SK-N-SH treated with all-trans-retinoic acid at 6 μM for 48 hours (cell line): ENCODE results near the gene RPS6KC1.

Experiments used
- ATAC-seq: fragments of 200-7000 bp; cut with Tn5 transposase; 3 replicates; pipeline ENCODE4 v1.9.1; 2020; ENCODE audit warnings: mild to moderate bottlenecking, moderate library complexity
- ARNTL ChIP-seq: fragments of 450-650 bp; formaldehyde crosslinking; IDR thresholded peaks from 2 replicates; pipeline ENCODE4 v1.5.0; 2020; ENCODE audit warnings: low read depth, mild to moderate bottlenecking, moderate library complexity, borderline replicate concordance
- CSDC2 ChIP-seq: fragments of 250-450 bp; sonication (Bioruptor Pico); IDR thresholded peaks from 2 replicates; pipeline ENCODE4 v1.5.0; 2020; ENCODE audit warnings: mild to moderate bottlenecking, moderate library complexity
- ESRRG ChIP-seq: fragments of 250-450 bp; sonication (Bioruptor Pico); IDR thresholded peaks from 2 replicates; pipeline ENCODE4 v1.6.1; 2021; ENCODE audit warnings: mild to moderate bottlenecking
- GLIS3 ChIP-seq: fragments of 250-450 bp; sonication (Bioruptor Pico); IDR thresholded peaks from 2 replicates; pipeline ENCODE4 v1.5.0; 2020; ENCODE audit warnings: mild to moderate bottlenecking, moderate library complexity
- OSR1 ChIP-seq: fragments of 250-450 bp; sonication (Bioruptor Pico); IDR thresholded peaks from 2 replicates; pipeline ENCODE4 v1.8.0; 2022; ENCODE audit warnings: moderate library complexity, mild to moderate bottlenecking, inconsistent platforms
- PPARA ChIP-seq: fragments of 250-450 bp; sonication (Bioruptor Pico); IDR thresholded peaks from 2 replicates; pipeline ENCODE4 v1.5.0; 2020; ENCODE audit warnings: mild to moderate bottlenecking, borderline replicate concordance
- RARB ChIP-seq: fragments of 250-450 bp; sonication (Bioruptor Pico); IDR thresholded peaks from 2 replicates; pipeline ENCODE4 v1.8.0; 2021; ENCODE audit warnings: mild to moderate bottlenecking, moderate library complexity
- SNAI2 ChIP-seq: fragments of 250-450 bp; sonication (Bioruptor Pico); IDR thresholded peaks from 2 replicates; pipeline ENCODE4 v1.5.0; 2020; ENCODE audit warnings: mild to moderate bottlenecking, moderate library complexity
- TCF4 ChIP-seq: fragments of 250-450 bp; sonication (Bioruptor Pico); IDR thresholded peaks from 2 replicates; pipeline ENCODE4 v1.8.0; 2021; ENCODE audit warnings: mild to moderate bottlenecking, moderate library complexity, borderline replicate concordance
- TOX ChIP-seq: fragments of 250-450 bp; sonication (Bioruptor Pico); IDR thresholded peaks from 2 replicates; pipeline ENCODE4 v1.8.0; 2021; ENCODE audit warnings: mild to moderate bottlenecking, moderate library complexity, borderline replicate concordance
- ZFP3 ChIP-seq: fragments of 250-450 bp; sonication (Bioruptor Pico); IDR thresholded peaks from 2 replicates; pipeline ENCODE4 v1.5.0; 2020; ENCODE audit warnings: mild to moderate bottlenecking, moderate library complexity
- ZNF565 ChIP-seq: fragments of 450-650 bp; formaldehyde crosslinking; conservative IDR thresholded peaks from 2 replicates; pipeline ENCODE4 v1.5.0; 2020; ENCODE audit warnings: low read depth, mild to moderate bottlenecking, moderate library complexity
- ZNF8 ChIP-seq: fragments of 450-650 bp; formaldehyde crosslinking; IDR thresholded peaks from 2 replicates; pipeline ENCODE4 v1.5.0; 2020; ENCODE audit warnings: mild to moderate bottlenecking, moderate library complexity
- TF ChIP-seq, protein P1 (sequence below): fragments of 250-450 bp; sonication (Bioruptor Pico); IDR thresholded peaks from 2 replicates; pipeline ENCODE4 v1.5.0; 2020; ENCODE audit warnings: mild to moderate bottlenecking, moderate library complexity
- TF ChIP-seq, protein P2 (sequence below): fragments of 250-450 bp; sonication (Bioruptor Pico); IDR thresholded peaks from 2 replicates; pipeline ENCODE4 v1.5.1; 2021; ENCODE audit warnings: mild to moderate bottlenecking, moderate library complexity
- TF ChIP-seq, protein P3 (sequence below): fragments of 250-450 bp; sonication (Bioruptor Pico); IDR thresholded peaks from 2 replicates; pipeline ENCODE4 v1.8.0; 2020; ENCODE audit warnings: mild to moderate bottlenecking, moderate library complexity, borderline replicate concordance
- TF ChIP-seq, protein P4 (sequence below): fragments of 250-450 bp; sonication (Bioruptor Pico); IDR thresholded peaks from 2 replicates; pipeline ENCODE4 v1.5.1; 2020; ENCODE audit warnings: low read depth, mild to moderate bottlenecking, moderate library complexity

The RPS6KC1 gene

DNA sequence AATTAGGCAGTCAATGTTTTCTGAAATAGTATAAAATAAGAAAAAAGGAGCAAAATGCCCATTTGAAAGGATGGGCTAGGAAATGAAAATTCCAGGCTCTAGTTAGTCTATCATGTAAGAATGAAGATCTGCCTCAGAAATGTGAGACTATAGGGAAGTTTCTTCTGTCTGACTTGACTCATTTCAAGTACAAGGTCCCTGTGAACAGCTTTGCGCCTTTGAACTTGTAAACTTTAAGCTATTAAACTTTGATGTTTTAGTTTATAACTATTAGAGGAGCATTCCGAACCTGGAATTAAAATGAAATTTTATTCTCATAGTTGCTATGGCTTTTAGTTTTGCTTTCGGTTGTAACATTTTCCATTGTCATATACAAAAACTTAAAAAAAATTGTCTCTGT lies 199.4 kb downstream of the RPS6KC1 start (continued):
- TF ChIP-seq, protein P1, sequence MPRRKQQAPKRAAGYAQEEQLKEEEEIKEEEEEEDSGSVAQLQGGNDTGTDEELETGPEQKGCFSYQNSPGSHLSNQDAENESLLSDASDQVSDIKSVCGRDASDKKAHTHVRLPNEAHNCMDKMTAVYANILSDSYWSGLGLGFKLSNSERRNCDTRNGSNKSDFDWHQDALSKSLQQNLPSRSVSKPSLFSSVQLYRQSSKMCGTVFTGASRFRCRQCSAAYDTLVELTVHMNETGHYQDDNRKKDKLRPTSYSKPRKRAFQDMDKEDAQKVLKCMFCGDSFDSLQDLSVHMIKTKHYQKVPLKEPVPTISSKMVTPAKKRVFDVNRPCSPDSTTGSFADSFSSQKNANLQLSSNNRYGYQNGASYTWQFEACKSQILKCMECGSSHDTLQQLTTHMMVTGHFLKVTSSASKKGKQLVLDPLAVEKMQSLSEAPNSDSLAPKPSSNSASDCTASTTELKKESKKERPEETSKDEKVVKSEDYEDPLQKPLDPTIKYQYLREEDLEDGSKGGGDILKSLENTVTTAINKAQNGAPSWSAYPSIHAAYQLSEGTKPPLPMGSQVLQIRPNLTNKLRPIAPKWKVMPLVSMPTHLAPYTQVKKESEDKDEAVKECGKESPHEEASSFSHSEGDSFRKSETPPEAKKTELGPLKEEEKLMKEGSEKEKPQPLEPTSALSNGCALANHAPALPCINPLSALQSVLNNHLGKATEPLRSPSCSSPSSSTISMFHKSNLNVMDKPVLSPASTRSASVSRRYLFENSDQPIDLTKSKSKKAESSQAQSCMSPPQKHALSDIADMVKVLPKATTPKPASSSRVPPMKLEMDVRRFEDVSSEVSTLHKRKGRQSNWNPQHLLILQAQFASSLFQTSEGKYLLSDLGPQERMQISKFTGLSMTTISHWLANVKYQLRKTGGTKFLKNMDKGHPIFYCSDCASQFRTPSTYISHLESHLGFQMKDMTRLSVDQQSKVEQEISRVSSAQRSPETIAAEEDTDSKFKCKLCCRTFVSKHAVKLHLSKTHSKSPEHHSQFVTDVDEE, result no peak
- no peak for TF ChIP-seq ZNF8 (CRISPR knock-in tag)
- TF ChIP-seq OSR1, result no peak
- TF ChIP-seq, protein P2, sequence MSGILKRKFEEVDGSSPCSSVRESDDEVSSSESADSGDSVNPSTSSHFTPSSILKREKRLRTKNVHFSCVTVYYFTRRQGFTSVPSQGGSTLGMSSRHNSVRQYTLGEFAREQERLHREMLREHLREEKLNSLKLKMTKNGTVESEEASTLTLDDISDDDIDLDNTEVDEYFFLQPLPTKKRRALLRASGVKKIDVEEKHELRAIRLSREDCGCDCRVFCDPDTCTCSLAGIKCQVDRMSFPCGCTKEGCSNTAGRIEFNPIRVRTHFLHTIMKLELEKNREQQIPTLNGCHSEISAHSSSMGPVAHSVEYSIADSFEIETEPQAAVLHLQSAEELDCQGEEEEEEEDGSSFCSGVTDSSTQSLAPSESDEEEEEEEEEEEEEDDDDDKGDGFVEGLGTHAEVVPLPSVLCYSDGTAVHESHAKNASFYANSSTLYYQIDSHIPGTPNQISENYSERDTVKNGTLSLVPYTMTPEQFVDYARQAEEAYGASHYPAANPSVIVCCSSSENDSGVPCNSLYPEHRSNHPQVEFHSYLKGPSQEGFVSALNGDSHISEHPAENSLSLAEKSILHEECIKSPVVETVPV (CRISPR knock-in tag), result no peak
- TF ChIP-seq ZFP3 (CRISPR knock-in tag), result no peak
- no peak for TF ChIP-seq SNAI2 (CRISPR knock-in tag)
- no peak for TF ChIP-seq TOX (CRISPR knock-in tag)
- no peak for TF ChIP-seq CSDC2 (CRISPR knock-in tag)

DNA sequence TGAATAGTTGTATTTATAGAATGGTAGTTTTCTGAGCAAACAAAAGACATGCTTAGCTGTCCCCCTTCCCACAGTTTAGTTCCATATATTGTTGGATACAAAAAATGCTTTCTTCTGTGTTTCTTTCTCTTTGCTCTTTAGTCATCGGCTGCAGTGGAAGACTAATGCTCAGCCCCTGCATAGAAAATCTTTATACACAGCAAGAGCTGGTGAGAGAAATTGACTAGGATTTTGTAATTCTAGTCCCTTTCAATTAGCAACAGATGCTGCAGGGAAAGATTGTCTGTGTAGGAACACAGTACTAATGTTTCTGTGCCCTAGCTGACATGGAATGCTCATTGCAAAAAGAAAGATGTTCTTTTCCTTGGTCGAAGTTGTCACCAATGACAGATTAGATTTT lies 200.9 kb downstream of the RPS6KC1 start:
- TF ChIP-seq, protein P2 (CRISPR knock-in tag), result no peak
- TF ChIP-seq, protein P1, result no peak
- no peak for TF ChIP-seq ARNTL (CRISPR knock-in tag)
- TF ChIP-seq ZNF565 (CRISPR knock-in tag), result no peak
- TF ChIP-seq, protein P3, sequence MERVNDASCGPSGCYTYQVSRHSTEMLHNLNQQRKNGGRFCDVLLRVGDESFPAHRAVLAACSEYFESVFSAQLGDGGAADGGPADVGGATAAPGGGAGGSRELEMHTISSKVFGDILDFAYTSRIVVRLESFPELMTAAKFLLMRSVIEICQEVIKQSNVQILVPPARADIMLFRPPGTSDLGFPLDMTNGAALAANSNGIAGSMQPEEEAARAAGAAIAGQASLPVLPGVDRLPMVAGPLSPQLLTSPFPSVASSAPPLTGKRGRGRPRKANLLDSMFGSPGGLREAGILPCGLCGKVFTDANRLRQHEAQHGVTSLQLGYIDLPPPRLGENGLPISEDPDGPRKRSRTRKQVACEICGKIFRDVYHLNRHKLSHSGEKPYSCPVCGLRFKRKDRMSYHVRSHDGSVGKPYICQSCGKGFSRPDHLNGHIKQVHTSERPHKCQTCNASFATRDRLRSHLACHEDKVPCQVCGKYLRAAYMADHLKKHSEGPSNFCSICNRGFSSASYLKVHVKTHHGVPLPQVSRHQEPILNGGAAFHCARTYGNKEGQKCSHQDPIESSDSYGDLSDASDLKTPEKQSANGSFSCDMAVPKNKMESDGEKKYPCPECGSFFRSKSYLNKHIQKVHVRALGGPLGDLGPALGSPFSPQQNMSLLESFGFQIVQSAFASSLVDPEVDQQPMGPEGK (CRISPR knock-in tag), result no peak
- no peak for TF ChIP-seq TCF4 (CRISPR knock-in tag)
- no peak for TF ChIP-seq CSDC2 (CRISPR knock-in tag)
- no peak for TF ChIP-seq TOX (CRISPR knock-in tag)
- TF ChIP-seq OSR1, result no peak
- TF ChIP-seq, protein P4, sequence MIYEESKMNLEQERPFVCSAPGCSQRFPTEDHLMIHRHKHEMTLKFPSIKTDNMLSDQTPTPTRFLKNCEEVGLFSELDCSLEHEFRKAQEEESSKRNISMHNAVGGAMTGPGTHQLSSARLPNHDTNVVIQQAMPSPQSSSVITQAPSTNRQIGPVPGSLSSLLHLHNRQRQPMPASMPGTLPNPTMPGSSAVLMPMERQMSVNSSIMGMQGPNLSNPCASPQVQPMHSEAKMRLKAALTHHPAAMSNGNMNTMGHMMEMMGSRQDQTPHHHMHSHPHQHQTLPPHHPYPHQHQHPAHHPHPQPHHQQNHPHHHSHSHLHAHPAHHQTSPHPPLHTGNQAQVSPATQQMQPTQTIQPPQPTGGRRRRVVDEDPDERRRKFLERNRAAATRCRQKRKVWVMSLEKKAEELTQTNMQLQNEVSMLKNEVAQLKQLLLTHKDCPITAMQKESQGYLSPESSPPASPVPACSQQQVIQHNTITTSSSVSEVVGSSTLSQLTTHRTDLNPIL (CRISPR knock-in tag), result no peak
- ATAC-seq, result no peak; the same call in 2 of the 3 replicates

DNA sequence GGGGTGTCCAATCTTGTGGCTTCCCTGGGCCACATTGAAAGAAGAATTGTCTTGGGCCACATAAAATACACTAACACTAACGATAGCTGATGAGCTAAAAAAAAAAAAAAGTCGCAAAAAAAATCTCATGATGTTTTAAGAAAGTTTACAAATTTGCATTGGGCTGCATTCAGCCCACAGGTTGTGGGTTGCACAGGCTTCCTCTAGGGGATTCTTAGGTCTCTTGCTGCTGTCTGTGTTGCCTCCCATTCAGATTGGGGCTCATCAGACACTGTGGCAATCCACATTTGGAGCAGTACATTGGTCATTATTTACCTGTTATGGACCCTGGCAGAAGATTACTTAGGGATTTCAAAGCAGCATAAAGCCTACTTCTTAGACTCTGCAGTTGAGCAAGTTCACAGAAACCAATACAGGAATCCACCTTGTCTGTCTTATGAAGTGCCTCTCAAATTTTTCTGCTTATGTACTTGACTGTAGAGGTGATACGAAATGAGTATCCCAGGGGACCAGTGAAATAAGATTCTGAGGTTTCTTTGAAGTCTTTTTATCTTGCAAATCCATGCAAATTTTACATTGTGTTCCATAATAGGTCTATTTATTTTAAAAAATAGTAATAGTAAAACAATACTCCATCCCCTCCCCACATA lies 205.5 kb downstream of the RPS6KC1 start:
- TF ChIP-seq ZFP3 (CRISPR knock-in tag) (no peak), TOX (CRISPR knock-in tag) (no peak), ARNTL (CRISPR knock-in tag) (no peak), ZNF565 (CRISPR knock-in tag) (no peak), SNAI2 (CRISPR knock-in tag) (no peak), RARB (CRISPR knock-in tag) (no peak), GLIS3 (CRISPR knock-in tag) (no peak), ESRRG (CRISPR knock-in tag) (no peak), PPARA (CRISPR knock-in tag) (no peak), ZNF8 (CRISPR knock-in tag) (no peak)
- TF ChIP-seq, protein P2 (CRISPR knock-in tag), result no peak
- TF ChIP-seq, protein P4 (CRISPR knock-in tag), result no peak
- TF ChIP-seq, all 23 proteins: peak for 0
- ATAC-seq, result no peak
